Ectodermal cell (in vitro differentiated cells): ENCODE results near the gene SPIB.

Experiments used
- H3K27ac ChIP-seq: 2 replicates; pipeline ENCODE4 v1.7.0; 2013; ENCODE audit warnings: mild to moderate bottlenecking, low read depth, low read length; ENCODE audit not compliant: insufficient read depth, poor library complexity, severe bottlenecking
- H3K27me3 ChIP-seq: 2 replicates; pipeline ENCODE4 v1.7.0; 2013; ENCODE audit warnings: mild to moderate bottlenecking, low read length; ENCODE audit not compliant: insufficient read depth, control insufficient read depth, poor library complexity, severe bottlenecking
- H3K36me3 ChIP-seq: one replicate; pipeline ENCODE4 v1.7.0; 2013; ENCODE audit warnings: low read length; ENCODE audit not compliant: control insufficient read depth, insufficient read depth
- H3K4me1 ChIP-seq: one replicate; pipeline ENCODE4 v1.7.0; 2013; ENCODE audit warnings: low read length; ENCODE audit not compliant: control insufficient read depth, insufficient read depth
- H3K4me3 ChIP-seq: 2 replicates; pipeline ENCODE4 v1.7.0; 2013; ENCODE audit warnings: low read depth, low read length, control low read depth; ENCODE audit not compliant: insufficient read depth
- H3K9me3 ChIP-seq: 2 replicates; pipeline ENCODE4 v1.7.0; 2013; ENCODE audit warnings: mild to moderate bottlenecking, low read length, moderate library complexity; ENCODE audit not compliant: control insufficient read depth
- WGBS, 2 experiments: methylation state at CpG; one replicate each; pipeline ENCODE4 v1.1.7; 2013; ENCODE audit warnings: missing lambda C conversion rate in 2 of 2; 5-methylcytosine and 5-hydroxymethylcytosine counted together

The SPIB gene

GRCh38 chr19:50479761-50480251 is 61.1 kb downstream of the SPIB start:
- no peaks in the 10 kb centered on the region for H3K9me3 ChIP-seq
- H3K27me3 ChIP-seq: no peaks in the 10 kb centered on the region
- 96% methylated on average over 16 of the region's 16 CpGs for WGBS, 2 experiments
- H3K27ac ChIP-seq: no peak overlapping the region
- peaks cover 6% of the 10 kb centered on the region for H3K36me3 ChIP-seq
- no peak overlapping the region for H3K4me3 ChIP-seq
- H3K4me1 ChIP-seq: no peaks in the 10 kb centered on the region

DNA sequence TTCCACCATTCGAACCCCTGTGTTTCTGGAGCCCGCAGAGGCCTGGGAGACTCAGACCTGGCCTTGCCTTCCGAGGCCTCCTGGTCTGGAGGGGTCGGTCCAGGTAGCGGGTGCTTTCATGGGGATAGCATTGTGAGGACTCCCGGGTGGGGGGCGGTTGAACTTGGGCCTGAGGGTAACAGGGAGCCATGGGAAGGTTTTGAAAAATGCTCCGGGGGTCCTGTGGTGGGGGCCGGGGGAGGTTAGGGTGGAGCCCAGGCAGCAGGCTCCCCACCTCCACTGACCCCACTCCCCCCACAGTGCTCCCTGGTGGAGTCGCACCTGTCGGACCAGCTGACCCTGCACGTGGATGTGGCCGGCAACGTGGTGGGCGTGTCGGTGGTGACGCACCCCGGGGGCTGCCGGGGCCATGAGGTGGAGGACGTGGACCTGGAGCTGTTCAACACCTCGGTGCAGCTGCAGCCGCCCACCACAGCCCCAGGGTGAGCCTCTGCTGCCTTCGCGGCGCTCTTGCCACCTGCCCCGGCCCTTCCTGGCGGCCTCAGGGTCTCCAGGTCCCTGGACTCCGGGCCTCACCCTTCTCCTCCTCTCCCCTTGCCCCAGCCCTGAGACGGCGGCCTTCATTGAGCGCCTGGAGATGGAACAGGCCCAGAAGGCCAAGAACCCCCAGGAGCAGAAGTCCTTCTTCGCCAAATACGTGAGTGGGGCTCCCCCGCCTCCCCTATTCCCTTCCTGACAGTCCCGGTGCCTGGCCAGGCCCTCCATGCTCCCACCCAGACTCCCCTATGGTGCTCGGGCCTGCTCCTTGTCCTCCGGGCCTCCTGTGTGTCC is 61.8 kb downstream of the SPIB start:
- Histone ChIP-seq H3K4me3 (no peak overlapping the region), H3K4me1 (no peaks in the 10 kb centered on the region), H3K27ac (no peak overlapping the region), H3K27me3 (no peaks in the 10 kb centered on the region), H3K9me3 (no peaks in the 10 kb centered on the region), H3K36me3 (peaks cover 6% of the 10 kb centered on the region)
- WGBS, 2 experiments: 94% methylated on average over 37 of the region's 37 CpGs
